ENCODE data around the gene TMEM271.
A peak's percentile ranks its signal among the peaks of the same experiment; 100 is the strongest.

TMEM271 gene

DNA sequence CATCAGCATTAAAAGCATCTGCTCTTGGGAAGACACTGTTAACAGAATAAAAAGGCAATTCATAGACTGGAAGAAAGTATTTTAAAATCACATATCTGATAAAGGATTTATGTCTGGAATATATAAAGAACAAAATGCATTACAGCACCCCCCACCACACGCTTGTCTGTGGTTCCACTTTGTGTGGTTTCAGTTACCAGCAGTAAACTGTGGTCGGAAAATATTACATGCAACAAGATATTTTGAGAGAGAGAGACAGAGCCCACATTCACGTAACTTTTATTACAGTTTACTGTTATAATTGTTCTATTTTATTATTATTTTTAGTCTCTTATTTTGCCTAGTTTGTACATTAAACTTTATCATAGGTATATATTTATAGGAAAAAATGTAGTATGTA lies 28.0 kb upstream of the TMEM271 start:
- no peaks in the 10 kb centered on the region for H3K36me3 ChIP-seq
- H3K4me3 ChIP-seq = no peak overlapping the region
- no peak overlapping the region for H3K27ac ChIP-seq
- peaks cover 0 to 34% of the 10 kb centered on the region in 2 donors for H3K27me3 ChIP-seq
- no peaks in the 10 kb centered on the region for H3K4me1 ChIP-seq
- no peaks in the 10 kb centered on the region for H3K9me3 ChIP-seq
- TF ChIP-seq, protein P1, sequence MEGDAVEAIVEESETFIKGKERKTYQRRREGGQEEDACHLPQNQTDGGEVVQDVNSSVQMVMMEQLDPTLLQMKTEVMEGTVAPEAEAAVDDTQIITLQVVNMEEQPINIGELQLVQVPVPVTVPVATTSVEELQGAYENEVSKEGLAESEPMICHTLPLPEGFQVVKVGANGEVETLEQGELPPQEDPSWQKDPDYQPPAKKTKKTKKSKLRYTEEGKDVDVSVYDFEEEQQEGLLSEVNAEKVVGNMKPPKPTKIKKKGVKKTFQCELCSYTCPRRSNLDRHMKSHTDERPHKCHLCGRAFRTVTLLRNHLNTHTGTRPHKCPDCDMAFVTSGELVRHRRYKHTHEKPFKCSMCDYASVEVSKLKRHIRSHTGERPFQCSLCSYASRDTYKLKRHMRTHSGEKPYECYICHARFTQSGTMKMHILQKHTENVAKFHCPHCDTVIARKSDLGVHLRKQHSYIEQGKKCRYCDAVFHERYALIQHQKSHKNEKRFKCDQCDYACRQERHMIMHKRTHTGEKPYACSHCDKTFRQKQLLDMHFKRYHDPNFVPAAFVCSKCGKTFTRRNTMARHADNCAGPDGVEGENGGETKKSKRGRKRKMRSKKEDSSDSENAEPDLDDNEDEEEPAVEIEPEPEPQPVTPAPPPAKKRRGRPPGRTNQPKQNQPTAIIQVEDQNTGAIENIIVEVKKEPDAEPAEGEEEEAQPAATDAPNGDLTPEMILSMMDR (IDR thresholded peaks at IDR 0.05) = no peak
- no peak for DNase-seq
- intact Hi-C loops (cut with DNase I; ENCODE audit: low total_unique reads) = no loop called here

DNA sequence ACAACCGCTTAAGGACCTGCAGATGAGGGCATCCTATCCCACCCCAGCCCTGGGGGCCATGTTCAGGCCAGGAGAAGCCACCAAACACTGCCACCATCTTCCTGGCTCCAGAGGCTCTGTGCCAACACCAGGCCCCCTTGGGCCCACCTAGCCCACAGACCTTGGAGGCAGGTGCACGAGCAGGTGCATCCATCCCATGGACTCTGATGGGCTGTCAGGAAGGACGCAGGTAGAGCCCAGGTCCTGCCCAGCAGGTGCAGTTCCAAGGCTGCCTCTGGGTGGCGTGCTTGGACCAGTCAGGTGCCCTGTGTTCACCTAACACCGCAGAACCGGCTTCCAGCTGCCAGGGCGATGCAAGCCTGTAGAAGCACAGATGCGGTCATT lies 26.5 kb upstream of the TMEM271 start:
- DNase-seq = no peak
- intact Hi-C loops (cut with DNase I; ENCODE audit: low total_unique reads) = no loop called here
- H3K9me3 ChIP-seq = no peaks in the 10 kb centered on the region
- no peak overlapping the region for H3K27ac ChIP-seq
- no peaks in the 10 kb centered on the region for H3K4me1 ChIP-seq
- TF ChIP-seq, protein P1 (IDR thresholded peaks at IDR 0.05) = no peak
- H3K27me3 ChIP-seq = peaks cover 0 to 34% of the 10 kb centered on the region in 2 donors
- H3K4me3 ChIP-seq = no peak overlapping the region
- H3K36me3 ChIP-seq = no peaks in the 10 kb centered on the region

DNA sequence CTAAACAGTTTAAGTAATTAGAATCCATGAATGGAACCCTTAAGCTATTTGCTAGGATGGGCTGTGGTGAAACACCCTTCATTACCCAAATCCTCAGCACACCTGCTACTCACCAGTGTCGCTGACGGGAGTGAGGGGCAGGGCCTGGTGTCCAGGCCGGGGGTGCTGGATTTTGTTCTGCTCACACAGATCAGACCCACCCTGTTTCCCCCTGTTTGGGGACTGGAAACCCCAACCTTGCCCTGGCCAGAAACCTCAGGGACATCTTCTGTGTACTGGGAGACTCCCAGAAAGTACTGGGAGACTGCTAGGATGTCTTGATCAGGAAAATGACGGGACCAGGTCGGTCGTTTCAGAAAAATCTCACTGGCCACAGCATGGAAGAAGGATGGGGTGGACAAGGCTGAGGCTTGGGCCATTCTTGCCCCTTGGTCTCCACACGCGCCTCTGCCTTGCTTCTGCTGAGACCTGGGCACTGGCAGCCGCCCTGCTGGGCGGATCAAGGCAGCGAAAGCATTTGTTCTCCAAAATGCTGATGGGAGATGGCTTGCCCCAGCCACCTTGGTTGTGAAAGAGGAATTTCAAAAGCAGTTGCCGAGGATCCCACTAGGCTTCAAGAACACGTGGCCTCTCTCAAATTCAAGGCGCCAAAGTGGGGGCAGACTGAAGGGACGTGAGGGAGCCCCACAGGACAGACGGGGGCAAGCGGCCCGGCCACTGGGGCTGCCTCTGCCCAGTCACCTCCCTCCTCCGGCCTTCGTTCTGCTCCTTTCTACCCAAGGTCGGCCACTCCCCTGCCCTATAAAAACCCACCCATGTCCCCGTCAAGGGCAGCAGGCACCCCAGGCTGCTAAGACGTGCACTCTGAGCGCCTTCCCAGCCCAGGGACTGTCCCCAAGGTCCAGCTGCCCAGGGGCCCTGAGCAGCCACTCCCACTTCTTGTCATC lies 25.8 kb upstream of the TMEM271 start:
- Histone ChIP-seq H3K4me1 (no peaks in the 10 kb centered on the region), H3K9me3 (no peaks in the 10 kb centered on the region), H3K36me3 (no peaks in the 10 kb centered on the region), H3K27me3 (peaks cover 0 to 32% of the 10 kb centered on the region in 2 donors), H3K4me3 (no peak overlapping the region), H3K27ac (no peak overlapping the region)
- peak in 1 of 2 donors; percentile 19 for DNase-seq
- intact Hi-C loops (cut with DNase I; ENCODE audit: low total_unique reads) = no loop called here
- TF ChIP-seq, protein P1 (IDR thresholded peaks at IDR 0.05) = no peak

DNA sequence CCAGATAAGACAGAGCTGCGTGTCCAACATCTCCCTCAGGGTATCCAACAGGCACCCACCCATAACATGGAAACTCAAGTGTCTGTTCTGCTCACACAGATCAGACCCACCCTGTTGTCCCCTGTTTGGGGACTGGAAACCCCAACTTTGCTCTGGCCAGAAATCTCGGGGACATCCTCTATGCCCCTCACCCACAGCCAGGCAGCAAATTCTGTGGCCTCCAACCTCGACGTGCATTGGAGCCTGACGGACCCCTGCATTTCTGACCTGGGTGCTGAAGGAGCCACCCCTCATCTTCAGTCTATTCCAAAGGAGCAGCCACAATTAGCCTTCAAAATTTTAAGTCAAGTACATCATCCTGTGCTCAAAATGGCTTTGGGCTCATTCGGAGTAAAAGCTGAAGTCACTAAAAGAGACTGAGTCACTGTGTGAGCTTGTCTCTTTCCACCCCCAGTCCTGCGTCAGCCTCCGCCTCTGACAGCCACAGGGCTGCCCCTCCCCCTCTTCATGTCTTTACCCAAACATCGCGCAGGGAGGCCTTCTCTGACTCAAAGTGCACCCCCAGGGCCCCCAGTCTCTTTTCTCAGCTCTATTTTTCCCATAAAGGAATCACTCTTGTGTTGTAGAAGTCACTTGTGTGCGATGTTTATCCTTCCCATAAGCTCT lies 24.9 kb upstream of the TMEM271 start:
- no peaks in the 10 kb centered on the region for H3K4me1 ChIP-seq

DNA sequence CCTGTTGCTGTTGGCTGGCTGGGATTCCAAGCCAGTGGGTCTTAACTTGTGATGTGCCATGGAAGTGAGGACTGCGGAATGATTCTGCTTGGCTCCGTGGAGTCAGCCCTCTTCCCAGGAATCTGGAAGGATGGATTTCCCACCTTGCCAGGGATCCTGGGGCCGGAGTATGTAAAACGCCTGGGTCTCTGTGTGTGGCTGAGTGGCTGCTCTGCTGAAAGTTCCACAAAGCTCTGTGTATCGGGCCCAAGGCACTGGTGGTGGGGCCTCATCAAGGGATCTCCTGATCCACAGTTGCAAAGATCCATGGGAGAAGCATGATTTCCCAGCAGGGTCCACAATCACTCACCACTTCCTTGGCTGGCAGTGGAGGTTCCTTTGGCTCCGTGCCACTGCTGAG lies 24.1 kb upstream of the TMEM271 start:
- peaks cover 0 to 31% of the 10 kb centered on the region in 2 donors for H3K27me3 ChIP-seq
- no peaks in the 10 kb centered on the region for H3K9me3 ChIP-seq
- no peaks in the 10 kb centered on the region for H3K36me3 ChIP-seq
- no peak overlapping the region for H3K27ac ChIP-seq
- TF ChIP-seq, protein P1 (IDR thresholded peaks at IDR 0.05) = no peak
- H3K4me3 ChIP-seq = no peak overlapping the region
- no peaks in the 10 kb centered on the region for H3K4me1 ChIP-seq
- DNase-seq = no peak
- intact Hi-C loops (cut with DNase I; ENCODE audit: low total_unique reads) = no loop called here

More for the DNA sequence above, 24.9 kb upstream of the TMEM271 start:
- peak in 1 of 2 donors; percentile 52 for DNase-seq
- Histone ChIP-seq H3K27ac (no peak overlapping the region), H3K9me3 (no peaks in the 10 kb centered on the region), H3K27me3 (peaks cover 0 to 31% of the 10 kb centered on the region in 2 donors), H3K4me3 (no peak overlapping the region), H3K36me3 (no peaks in the 10 kb centered on the region)
- intact Hi-C loops (cut with DNase I; ENCODE audit: low total_unique reads) = no loop called here
- TF ChIP-seq, protein P1 (IDR thresholded peaks at IDR 0.05) = no peak

Measured in tibial artery (tissue), 4 donors.